Myocyte (in vitro differentiated cells): Measurements from ENCODE around the gene QSER1. TPM values are rescaled to one million over a fixed set of nuclear protein-coding genes. Genes with fewer than 3 reads are reported as not detected.

Experiments used
- total RNA-seq: library from RNA; depleted of rRNA; stranded (reverse); fragments of >200 nt; gene quantifications from 2 replicates; pipeline ENCODE4 v1.2.3, GENCODE V29; 2014

QSER1 gene
- total RNA-seq, 1 donor from 2014 or later = 19.2 TPM

Other genes starting within 250 kb of the QSER1 start
- not detected in 2 replicates for gene CCDC73, start 98.1 kb upstream of the QSER1 start, total RNA-seq
- gene PRRG4, start 62.9 kb upstream of the QSER1 start, total RNA-seq = 0.08 and 0.21 TPM in 2 replicates
- 20.6 and 21.1 TPM in 2 replicates for gene DEPDC7, start 123.1 kb downstream of the QSER1 start, total RNA-seq
- gene TCP11L1, start 146.8 kb downstream of the QSER1 start, total RNA-seq = 20.3 and 40.2 TPM in 2 replicates